CD14-positive monocyte (primary cell): ENCODE measurements around the gene LRRD1. TPM values are rescaled to one million over a fixed set of nuclear protein-coding genes. Genes with fewer than 3 reads are reported as not detected.
A peak's percentile ranks its signal among the peaks of the same experiment; 100 is the strongest.
"Not testable (repeated sequence)": the region's sequence is repeated elsewhere in the genome, so short reads cannot be mapped to it uniquely, and the experiment has no call there.

Experiments used
- DNase-seq, 3 donors: peaks; one replicate each; pipeline ENCODE4 v3.0.0-alpha.2; 2011 to 2022
- H2AFZ ChIP-seq: 2 replicates; pipeline ENCODE4 v1.6.0; 2012; ENCODE audit warnings: mild to moderate bottlenecking, low read depth, low read length, inconsistent platforms; ENCODE audit not compliant: insufficient read depth, poor library complexity, severe bottlenecking
- H3K27ac ChIP-seq, 2 donors: 1 replicate in 1 of 2; 2 replicates in 1 of 2; pipeline ENCODE4 v1.5.1; 2012 to 2013; ENCODE audit warnings: low read length in 2 of 2, control low read depth in 1 of 2, inconsistent platforms in 1 of 2, low read depth in 1 of 2, mild to moderate bottlenecking in 1 of 2
- H3K27me3 ChIP-seq, 2 donors: one replicate each; pipeline versions ENCODE4 v1.6.0 to v1.6.1; 2011 to 2013; ENCODE audit warnings: low read length in 2 of 2; ENCODE audit not compliant: control insufficient read depth in 2 of 2, insufficient read depth in 2 of 2
- H3K36me3 ChIP-seq, 2 donors: replicated peaks in 1 of 2; 1 replicate in 1 of 2; 2 replicates in 1 of 2; pipeline versions ENCODE4 v1.5.1 to v1.6.1; 2012 to 2013; ENCODE audit warnings: low read length in 2 of 2, control low read depth in 1 of 2, inconsistent platforms in 1 of 2, mild to moderate bottlenecking in 1 of 2; ENCODE audit not compliant: insufficient read depth in 2 of 2, control insufficient read depth in 1 of 2
- H3K4me1 ChIP-seq, 2 donors: 1 replicate in 1 of 2; 2 replicates in 1 of 2; pipeline versions ENCODE4 v1.5.1 to v1.6.1; 2012 to 2013; ENCODE audit warnings: low read length in 2 of 2, control low read depth in 1 of 2, inconsistent platforms in 1 of 2, mild to moderate bottlenecking in 1 of 2, moderate library complexity in 1 of 2; ENCODE audit not compliant: insufficient read depth in 2 of 2, control insufficient read depth in 1 of 2
- H3K4me2 ChIP-seq: replicated peaks from 2 replicates; pipeline ENCODE3; 2012; ENCODE audit warnings: low read length, moderate library complexity, mild to moderate bottlenecking; ENCODE audit not compliant: poor library complexity, severe bottlenecking; ENCODE audit errors: extremely low read depth
- H3K4me3 ChIP-seq, 3 experiments: fragments of 200-600 bp in 1 of 3; sonication (generic) in 1 of 3; replicated peaks in 1 of 3; 1 replicate in 2 of 3; 2 replicates in 1 of 3; pipeline ENCODE4 v1.5.1; 2011 to 2013; ENCODE audit warnings: low read length in 3 of 3, mild to moderate bottlenecking in 3 of 3, control low read depth in 2 of 3, low read depth in 2 of 3, inconsistent platforms in 1 of 3, moderate library complexity in 1 of 3
- H3K79me2 ChIP-seq: 2 replicates; pipeline ENCODE4 v1.6.0; 2012; ENCODE audit warnings: mild to moderate bottlenecking, control low read depth, inconsistent platforms, low read length, moderate library complexity; ENCODE audit not compliant: insufficient read depth
- H3K9ac ChIP-seq: 2 replicates; pipeline ENCODE4 v1.6.0; 2017; ENCODE audit warnings: low read length, mild to moderate bottlenecking; ENCODE audit not compliant: insufficient read depth, poor library complexity, severe bottlenecking
- H3K9me3 ChIP-seq, 2 donors: replicated peaks in 1 of 2; 1 replicate in 1 of 2; 2 replicates in 1 of 2; pipeline versions ENCODE4 v1.5.1 to v1.6.1; 2012 to 2013; ENCODE audit warnings: low read length in 2 of 2, control low read depth in 1 of 2; ENCODE audit not compliant: control insufficient read depth in 1 of 2, insufficient read depth in 1 of 2
- H4K20me1 ChIP-seq: 2 replicates; pipeline ENCODE4 v1.6.0; 2012; ENCODE audit warnings: mild to moderate bottlenecking, low read length, control low read depth, moderate library complexity; ENCODE audit not compliant: insufficient read depth
- H3K27ac Mint-ChIP-seq, 7 donors: one replicate each; pipeline ENCODE4 v1.8.0; 2020; ENCODE audit warnings: mild to moderate bottlenecking in 7 of 7, mixed read lengths in 7 of 7, moderate library complexity in 6 of 7, inconsistent platforms in 2 of 7
- H3K27me3 Mint-ChIP-seq, 3 donors: one replicate each; pipeline ENCODE4 v1.8.0; 2021 to 2022; ENCODE audit warnings: low read depth in 3 of 3, mild to moderate bottlenecking in 3 of 3, mixed read lengths in 3 of 3, moderate library complexity in 3 of 3, inconsistent platforms in 1 of 3
- H3K36me3 Mint-ChIP-seq, 2 donors: one replicate each; pipeline ENCODE4 v1.8.0; 2020; ENCODE audit warnings: mixed read lengths in 2 of 2, inconsistent platforms in 1 of 2, mild to moderate bottlenecking in 1 of 2
- H3K4me1 Mint-ChIP-seq: one replicate; pipeline ENCODE4 v1.8.0; 2020; ENCODE audit warnings: mild to moderate bottlenecking, mixed read lengths
- H3K4me3 Mint-ChIP-seq, 2 donors: one replicate each; pipeline ENCODE4 v1.8.0; 2020; ENCODE audit warnings: mild to moderate bottlenecking in 2 of 2, mixed read lengths in 2 of 2, moderate library complexity in 1 of 2
- H3K9me3 Mint-ChIP-seq, 7 donors: one replicate each; pipeline ENCODE4 v1.8.0; 2020 to 2022; ENCODE audit warnings: mixed read lengths in 7 of 7, mild to moderate bottlenecking in 6 of 7, moderate library complexity in 6 of 7, inconsistent platforms in 2 of 7
- WGBS: methylation state at CpG from one replicate; pipeline ENCODE4 v1.1.5; 2013; ENCODE audit warnings: missing lambda C conversion rate; ENCODE audit not compliant: insufficient coverage; 5-methylcytosine and 5-hydroxymethylcytosine counted together
- intact Hi-C, 2 donors: fragments of 100-400 bp; cut with micrococcal nuclease; formaldehyde crosslinking; loops; one replicate each; pipeline versions ENCODE4 v1.15.0 to v1.15.1; 2023
- polyA plus RNA-seq, 3 donors: library from polyadenylated mRNA; depleted of rRNA in 1 of 3; unstranded in 2 of 3; stranded (reverse) in 1 of 3; fragments of 300-500 nt in 2 of 3; fragments of >200 nt in 1 of 3; fragmentation: Illumina TruSeq in 2 of 3; gene quantifications; 1 replicate in 2 of 3; 2 replicates in 1 of 3; pipeline ENCODE4 v1.2.3, GENCODE V29; 2012 to 2021
- TF ChIP-seq, protein P1 (sequence below): fragments of 200-600 bp; IDR thresholded peaks from one replicate; pipeline ENCODE4 v1.8.0; 2022; ENCODE audit warnings: antibody characterized with exemption, mild to moderate bottlenecking

The LRRD1 gene
- polyA plus RNA-seq, 3 donors, result not detected

- Mint-ChIP-seq H3K27ac (peak overlapping the region in 1 of 7 donors; percentile 50), H3K36me3 (peaks cover 50 to 74% of the 10 kb centered on the region in 2 donors), H3K4me3 (no peak overlapping the region), H3K4me1 (no peaks in the 10 kb centered on the region), H3K9me3 (no peaks in the 10 kb centered on the region), H3K27me3 (no peaks in the 10 kb centered on the region)
- no peaks in the 10 kb centered on the region for H3K27me3 ChIP-seq
- peaks cover 49 to 86% of the 10 kb centered on the region in 2 donors for H3K36me3 ChIP-seq
- H3K9ac ChIP-seq, result no peak overlapping the region
- H3K4me1 ChIP-seq, result no peaks in the 10 kb centered on the region
- no peaks in the 10 kb centered on the region for H3K9me3 ChIP-seq
- DNase-seq, result no peak
- no peak overlapping the region for H3K4me2 ChIP-seq
- H3K27ac ChIP-seq, result no peak overlapping the region
- no peaks in the 10 kb centered on the region for H3K79me2 ChIP-seq
- no peak overlapping the region for H2AFZ ChIP-seq
- WGBS, result 100% methylated on average over 2 of the region's 8 CpGs
- TF ChIP-seq, protein P1, sequence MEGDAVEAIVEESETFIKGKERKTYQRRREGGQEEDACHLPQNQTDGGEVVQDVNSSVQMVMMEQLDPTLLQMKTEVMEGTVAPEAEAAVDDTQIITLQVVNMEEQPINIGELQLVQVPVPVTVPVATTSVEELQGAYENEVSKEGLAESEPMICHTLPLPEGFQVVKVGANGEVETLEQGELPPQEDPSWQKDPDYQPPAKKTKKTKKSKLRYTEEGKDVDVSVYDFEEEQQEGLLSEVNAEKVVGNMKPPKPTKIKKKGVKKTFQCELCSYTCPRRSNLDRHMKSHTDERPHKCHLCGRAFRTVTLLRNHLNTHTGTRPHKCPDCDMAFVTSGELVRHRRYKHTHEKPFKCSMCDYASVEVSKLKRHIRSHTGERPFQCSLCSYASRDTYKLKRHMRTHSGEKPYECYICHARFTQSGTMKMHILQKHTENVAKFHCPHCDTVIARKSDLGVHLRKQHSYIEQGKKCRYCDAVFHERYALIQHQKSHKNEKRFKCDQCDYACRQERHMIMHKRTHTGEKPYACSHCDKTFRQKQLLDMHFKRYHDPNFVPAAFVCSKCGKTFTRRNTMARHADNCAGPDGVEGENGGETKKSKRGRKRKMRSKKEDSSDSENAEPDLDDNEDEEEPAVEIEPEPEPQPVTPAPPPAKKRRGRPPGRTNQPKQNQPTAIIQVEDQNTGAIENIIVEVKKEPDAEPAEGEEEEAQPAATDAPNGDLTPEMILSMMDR, result no peak
- no peak overlapping the region for H3K4me3 ChIP-seq
- H4K20me1 ChIP-seq, result no peaks in the 10 kb centered on the region
- intact Hi-C loops, result no loop called here
Measured at GRCh38 chr7:92108821-92109220, 70.1 kb downstream of the LRRD1 start.

DNA sequence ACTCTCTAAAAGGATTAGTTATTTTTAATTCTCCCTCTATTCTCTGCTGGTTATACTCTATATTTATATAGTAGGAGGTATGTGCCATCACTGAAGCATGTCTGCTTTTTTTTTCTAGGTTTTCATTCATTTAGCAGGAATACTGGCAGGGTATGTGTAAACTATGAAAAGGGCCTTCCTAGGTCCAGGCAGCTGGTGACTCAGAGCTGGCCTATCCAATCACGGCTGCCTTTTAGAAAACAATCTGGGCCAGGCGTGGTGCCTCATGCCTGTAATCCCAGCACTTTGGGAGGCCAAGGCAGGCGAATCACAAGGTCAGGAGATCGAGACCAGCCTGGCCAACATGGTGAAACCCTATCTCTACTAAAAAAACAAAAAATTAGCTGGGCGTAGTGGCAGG is 76.1 kb downstream of the LRRD1 start:
- H3K27me3 ChIP-seq, H3K9me3 Mint-ChIP-seq, H3K9me3 ChIP-seq, H3K27ac Mint-ChIP-seq, DNase-seq, H3K27ac ChIP-seq, intact Hi-C loops, H3K4me3 Mint-ChIP-seq, H4K20me1 ChIP-seq, H3K79me2 ChIP-seq, H3K27me3 Mint-ChIP-seq, H3K4me3 ChIP-seq, H3K9ac ChIP-seq, H3K4me1 Mint-ChIP-seq, H2AFZ ChIP-seq, H3K4me2 ChIP-seq, H3K4me1 ChIP-seq: not testable (repeated sequence)
- peaks cover 62 to 90% of the 10 kb centered on the region in 2 donors for H3K36me3 ChIP-seq
- peaks cover 65 to 80% of the 10 kb centered on the region in 2 donors for H3K36me3 Mint-ChIP-seq
- 99% methylated on average over 4 of the region's 5 CpGs for WGBS
